DOHH2 (cell line): ENCODE data around the gene RGS4.
"Not testable (repeated sequence)": the region's sequence is repeated elsewhere in the genome, so short reads cannot be mapped to it uniquely, and the experiment has no call there.

Experiments used
- H3F3A ChIP-seq: fragments of 200-600 bp; sonication (generic), shearing (Covaris generic); 2 replicates; pipeline ENCODE4 v1.6.0; 2016; ENCODE audit warnings: antibody characterized with exemption, mild to moderate bottlenecking; ENCODE audit not compliant: control insufficient read depth, insufficient read depth
- H3K27ac ChIP-seq: fragments of 200-600 bp; sonication (generic); 2 replicates; pipeline ENCODE4 v1.5.1; 2014; ENCODE audit warnings: low read depth, mild to moderate bottlenecking, low read length, moderate library complexity
- H3K27me3 ChIP-seq: fragments of 200-600 bp; sonication (generic); 2 replicates; pipeline ENCODE4 v1.6.1; 2014; ENCODE audit warnings: mild to moderate bottlenecking, low read length, mixed read lengths; ENCODE audit not compliant: control insufficient read depth
- H3K36me3 ChIP-seq: fragments of 200-600 bp; sonication (generic); 2 replicates; pipeline ENCODE4 v1.6.1; 2014; ENCODE audit warnings: mild to moderate bottlenecking, low read length, moderate library complexity, mixed read lengths; ENCODE audit not compliant: control insufficient read depth
- H3K4me1 ChIP-seq: fragments of 200-600 bp; sonication (generic); 2 replicates; pipeline ENCODE4 v1.6.1; 2014; ENCODE audit warnings: mild to moderate bottlenecking, low read length, mixed read lengths; ENCODE audit not compliant: control insufficient read depth
- H3K4me2 ChIP-seq: fragments of 200-600 bp; sonication (generic); 2 replicates; pipeline ENCODE4 v1.6.0; 2014; ENCODE audit warnings: mild to moderate bottlenecking, low read length, moderate library complexity
- H3K4me3 ChIP-seq: fragments of 200-600 bp; sonication (generic); 2 replicates; pipeline ENCODE4 v1.5.1; 2014; ENCODE audit warnings: mild to moderate bottlenecking, low read length, mixed read lengths
- H3K79me2 ChIP-seq: fragments of 200-600 bp; sonication (generic); 2 replicates; pipeline ENCODE4 v1.6.1; 2014; ENCODE audit warnings: mild to moderate bottlenecking, low read length, mixed read lengths; ENCODE audit not compliant: control insufficient read depth
- H3K9me2 ChIP-seq: fragments of 200-600 bp; sonication (generic); replicated peaks from 2 replicates; pipeline ENCODE4 v1.6.1; 2014; ENCODE audit warnings: mild to moderate bottlenecking, low read length, mixed read lengths; ENCODE audit not compliant: control insufficient read depth
- H3K9me3 ChIP-seq: fragments of 200-600 bp; sonication (generic); 2 replicates; pipeline ENCODE4 v1.6.1; 2014; ENCODE audit warnings: antibody characterized with exemption, low read length, mixed read lengths; ENCODE audit not compliant: control insufficient read depth, insufficient read depth
- H4K20me1 ChIP-seq: fragments of 200-600 bp; sonication (generic); 2 replicates; pipeline ENCODE4 v1.6.0; 2014; ENCODE audit warnings: low read depth, mild to moderate bottlenecking, antibody characterized with exemption, low read length, moderate library complexity; ENCODE audit not compliant: control insufficient read depth, insufficient read depth
- CTCF ChIP-seq: fragments of 200-600 bp; sonication (generic); IDR thresholded peaks from one replicate; pipeline ENCODE4 v1.5.1; 2014; ENCODE audit warnings: antibody characterized with exemption, mild to moderate bottlenecking, low read depth, low read length; ENCODE audit not compliant: poor library complexity, severe bottlenecking
- EZH2phosphoT487 ChIP-seq: fragments of 200-600 bp; sonication (generic); IDR thresholded peaks from 2 replicates; pipeline ENCODE4 v1.6.1; 2017; ENCODE audit warnings: borderline replicate concordance, mild to moderate bottlenecking, antibody characterized with exemption, low read length, moderate library complexity, mixed read lengths

RGS4 gene

GRCh38 chr1:163085904-163086268 is 16.7 kb downstream of the RGS4 start:
- H3K36me3 ChIP-seq = no peaks in the 10 kb centered on the region
- no peaks in the 10 kb centered on the region for H3K79me2 ChIP-seq
- no peaks in the 10 kb centered on the region for H3F3A ChIP-seq
- no peak overlapping the region for H3K27ac ChIP-seq
- H4K20me1 ChIP-seq = no peaks in the 10 kb centered on the region
- H3K4me3 ChIP-seq = no peak overlapping the region
- no peaks in the 10 kb centered on the region for H3K9me2 ChIP-seq
- TF ChIP-seq EZH2phosphoT487 (no peak), CTCF (no peak)
- no peaks in the 10 kb centered on the region for H3K27me3 ChIP-seq
- H3K4me2 ChIP-seq = no peak overlapping the region
- no peaks in the 10 kb centered on the region for H3K9me3 ChIP-seq
- H3K4me1 ChIP-seq = no peaks in the 10 kb centered on the region

DNA sequence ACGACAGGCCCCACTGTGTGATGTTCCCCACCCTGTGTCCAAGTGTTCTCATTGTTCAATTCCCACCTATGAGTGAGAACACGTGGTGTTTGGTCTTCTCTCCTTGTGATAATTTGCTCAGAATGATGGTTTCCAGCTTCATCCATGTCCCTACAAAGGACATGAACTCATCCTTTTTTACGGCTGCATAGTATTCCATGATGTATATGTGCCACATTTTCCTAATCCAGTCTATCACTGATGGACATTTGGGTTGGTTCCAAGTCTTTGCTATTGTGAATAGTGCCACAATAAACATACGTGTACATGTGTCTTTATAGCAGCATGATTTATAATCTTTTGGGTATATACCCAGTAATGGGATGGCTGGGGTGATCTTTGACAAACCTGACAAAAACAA is 20.0 kb downstream of the RGS4 start:
- not testable (repeated sequence) for H3K9me2 ChIP-seq, H3K4me2 ChIP-seq, H4K20me1 ChIP-seq, H3F3A ChIP-seq, H3K27me3 ChIP-seq, H3K9me3 ChIP-seq, H3K79me2 ChIP-seq, H3K4me1 ChIP-seq, H3K36me3 ChIP-seq, H3K4me3 ChIP-seq, H3K27ac ChIP-seq

DNA sequence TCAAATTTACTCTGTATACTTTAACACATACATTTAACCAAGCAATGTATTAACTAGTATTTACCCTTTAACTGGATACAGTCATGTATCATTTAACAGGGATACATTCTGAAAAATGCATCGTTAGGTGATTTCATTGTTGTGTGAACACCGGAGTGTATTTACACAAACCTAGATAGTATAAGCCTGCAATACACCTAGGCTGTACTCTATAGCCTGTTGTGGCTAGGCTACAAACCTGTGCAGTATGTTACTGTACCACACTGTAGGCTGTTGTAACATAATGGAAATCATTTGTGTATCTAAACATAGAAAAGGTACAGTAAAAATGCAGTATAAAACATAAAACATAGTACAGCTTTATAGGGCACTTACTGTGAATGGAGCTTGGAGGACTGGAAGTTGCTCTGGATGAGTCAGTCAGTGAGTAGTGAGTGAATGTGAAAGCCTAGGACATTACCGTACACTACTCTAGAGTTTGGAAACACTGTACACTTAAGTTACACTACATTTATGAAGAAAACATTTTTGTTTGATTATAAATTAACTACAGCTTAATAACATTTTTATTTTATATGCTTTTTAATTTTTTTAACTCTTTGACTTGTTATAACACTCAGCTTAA is 21.3 kb downstream of the RGS4 start:
- no peaks in the 10 kb centered on the region for H3K79me2 ChIP-seq
- H3K27me3 ChIP-seq = no peaks in the 10 kb centered on the region
- no peaks in the 10 kb centered on the region for H3K9me3 ChIP-seq
- no peaks in the 10 kb centered on the region for H3K4me1 ChIP-seq
- H4K20me1 ChIP-seq = no peaks in the 10 kb centered on the region
- no peak overlapping the region for H3K4me2 ChIP-seq
- no peaks in the 10 kb centered on the region for H3K9me2 ChIP-seq
- H3K27ac ChIP-seq = no peak overlapping the region
- no peak for TF ChIP-seq EZH2phosphoT487
- TF ChIP-seq CTCF = no peak
- H3F3A ChIP-seq = no peaks in the 10 kb centered on the region
- no peaks in the 10 kb centered on the region for H3K36me3 ChIP-seq
- H3K4me3 ChIP-seq = no peak overlapping the region

DNA sequence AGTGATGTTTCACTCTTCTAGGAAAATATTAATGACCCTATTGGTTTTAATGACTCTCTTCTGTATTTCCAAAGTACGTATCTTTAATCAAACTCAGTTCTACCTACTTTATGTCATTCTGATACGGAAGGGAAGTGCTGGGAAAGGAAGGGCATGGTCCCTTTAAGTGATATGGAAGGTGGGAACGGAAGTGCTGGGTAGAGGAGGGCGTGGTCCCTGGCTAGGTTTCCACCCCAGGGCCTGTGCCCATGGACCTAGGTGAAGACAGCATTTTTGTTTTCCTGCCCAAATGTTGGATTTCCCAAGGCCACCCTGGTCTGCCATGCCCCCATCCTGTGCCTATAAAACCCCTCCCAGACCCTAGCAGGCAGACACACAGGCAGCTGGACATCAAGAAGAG is 24.0 kb downstream of the RGS4 start:
- no peaks in the 10 kb centered on the region for H3K9me2 ChIP-seq
- H3K27me3 ChIP-seq = no peaks in the 10 kb centered on the region
- H3K27ac ChIP-seq = no peak overlapping the region
- H3K4me2 ChIP-seq = no peak overlapping the region
- no peaks in the 10 kb centered on the region for H3K9me3 ChIP-seq
- TF ChIP-seq EZH2phosphoT487 (no peak), CTCF (no peak)
- no peak overlapping the region for H3K4me3 ChIP-seq
- H3F3A ChIP-seq = no peaks in the 10 kb centered on the region
- no peaks in the 10 kb centered on the region for H3K36me3 ChIP-seq
- H3K4me1 ChIP-seq = no peaks in the 10 kb centered on the region
- H3K79me2 ChIP-seq = no peaks in the 10 kb centered on the region
- no peaks in the 10 kb centered on the region for H4K20me1 ChIP-seq
